Measurements from ENCODE around the gene LRTM2.

Gene LRTM2

DNA sequence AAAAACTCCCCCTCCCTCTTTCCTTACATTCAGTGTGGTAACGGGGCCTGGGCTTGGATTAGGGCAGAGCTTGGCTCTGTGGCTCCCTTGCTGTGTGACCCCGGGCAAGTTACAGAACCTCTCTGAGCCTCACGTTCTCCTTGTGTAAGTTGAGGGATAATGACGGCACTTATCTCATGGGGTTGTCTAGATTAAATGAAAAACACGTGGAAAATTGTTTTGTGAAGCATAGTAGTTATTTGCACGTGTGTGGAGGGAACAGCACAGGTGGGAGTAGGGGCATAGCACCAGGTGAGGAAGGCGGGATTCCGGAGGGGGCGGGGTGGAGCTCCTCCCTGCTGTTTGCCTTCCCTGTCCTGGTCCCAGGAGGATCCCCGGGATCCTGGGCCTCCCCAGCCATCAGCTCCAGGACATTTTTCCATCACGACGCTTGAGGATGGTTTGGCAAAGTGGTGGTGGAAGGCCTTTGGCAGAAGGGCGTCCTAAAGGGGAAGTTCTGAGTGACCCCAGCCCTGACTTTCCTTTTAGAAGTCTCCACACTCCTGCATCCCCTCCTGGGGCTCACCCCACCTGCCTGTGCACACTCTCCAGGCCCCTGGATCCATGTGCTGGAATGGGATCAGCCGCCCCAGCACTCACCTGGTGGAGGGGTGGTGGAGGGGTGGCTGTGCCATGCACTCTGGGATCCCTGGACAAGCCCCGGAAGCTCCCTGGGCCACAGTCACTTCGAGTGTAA is 22.7 kb downstream of the LRTM2 start:
- DNase-seq: no peak

DNA sequence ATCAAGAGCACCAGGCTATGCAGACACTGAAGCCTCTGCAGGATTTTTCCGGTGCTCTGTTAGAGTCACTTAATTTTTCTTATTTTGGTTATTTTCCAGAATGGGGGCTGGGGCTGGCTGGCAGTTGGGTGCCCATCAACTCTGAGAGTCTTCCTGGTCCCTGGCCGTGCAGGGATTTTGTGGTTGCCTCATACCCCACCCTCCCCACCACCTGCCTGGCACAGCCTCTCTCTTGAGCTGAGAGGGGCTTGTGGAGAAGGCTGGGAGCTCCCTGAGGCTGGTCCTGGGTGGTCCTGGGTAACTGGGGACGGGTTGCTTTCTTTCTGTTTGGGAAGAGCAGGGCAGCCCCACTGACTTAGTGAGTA is 23.3 kb downstream of the LRTM2 start:
- DNase-seq: no peak

DNA sequence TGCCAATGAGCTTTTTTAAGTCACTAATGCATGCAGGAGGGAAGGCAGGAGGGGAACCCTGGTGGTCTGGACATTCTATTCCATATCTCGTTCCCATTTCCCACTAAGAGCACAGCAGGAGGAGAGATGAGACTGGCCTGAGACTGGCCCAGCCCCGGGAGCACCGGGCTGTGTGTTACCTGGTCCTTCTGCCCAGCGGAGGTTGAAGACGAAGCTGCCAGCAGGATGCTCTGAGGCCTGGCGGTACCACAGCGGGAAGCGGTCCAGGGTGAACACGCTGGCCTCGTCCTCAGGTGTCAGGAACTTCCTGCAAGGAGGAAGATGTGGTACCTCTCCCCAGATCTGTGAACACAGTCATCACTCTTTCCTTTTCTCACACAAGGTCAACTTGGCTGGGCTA is 23.9 kb downstream of the LRTM2 start:
- DNase-seq: no peak

DNA sequence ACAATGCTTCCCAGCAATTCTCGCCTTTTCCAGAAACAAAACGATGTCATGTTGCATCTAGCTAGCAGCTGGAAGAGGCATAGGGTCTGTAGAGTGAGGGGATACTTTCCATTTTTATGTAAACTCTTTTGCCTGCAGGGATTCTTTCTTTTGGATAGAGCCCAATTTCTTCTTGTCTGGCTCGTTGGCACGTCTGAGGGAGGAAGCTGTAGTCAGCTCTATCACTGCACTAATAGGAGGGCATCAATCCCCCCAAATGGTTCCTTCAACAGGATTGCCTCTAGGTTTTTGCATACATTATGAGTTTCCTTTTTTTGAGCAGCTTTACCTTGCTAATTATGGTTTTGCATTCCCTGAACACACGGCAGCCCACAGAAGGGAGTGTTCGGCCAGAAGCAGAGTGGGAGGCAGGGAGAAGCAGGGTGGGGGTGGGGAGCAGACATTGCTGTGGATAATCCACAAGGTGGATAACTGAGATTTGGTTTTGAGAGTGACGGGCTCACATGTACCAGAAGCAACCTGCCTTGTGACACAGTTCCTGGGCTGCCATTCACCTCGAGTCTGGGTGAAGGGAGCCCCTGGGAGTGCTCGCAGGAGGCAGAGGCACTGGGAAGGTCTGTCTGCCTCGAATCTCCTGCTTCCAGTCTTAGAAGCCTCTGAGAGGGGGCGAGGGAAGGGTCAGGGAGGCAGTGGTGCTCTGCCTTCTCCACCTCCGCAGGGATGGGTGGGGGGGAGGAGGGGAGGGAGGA is 24.5 kb downstream of the LRTM2 start:
- DNase-seq: no peak

DNA sequence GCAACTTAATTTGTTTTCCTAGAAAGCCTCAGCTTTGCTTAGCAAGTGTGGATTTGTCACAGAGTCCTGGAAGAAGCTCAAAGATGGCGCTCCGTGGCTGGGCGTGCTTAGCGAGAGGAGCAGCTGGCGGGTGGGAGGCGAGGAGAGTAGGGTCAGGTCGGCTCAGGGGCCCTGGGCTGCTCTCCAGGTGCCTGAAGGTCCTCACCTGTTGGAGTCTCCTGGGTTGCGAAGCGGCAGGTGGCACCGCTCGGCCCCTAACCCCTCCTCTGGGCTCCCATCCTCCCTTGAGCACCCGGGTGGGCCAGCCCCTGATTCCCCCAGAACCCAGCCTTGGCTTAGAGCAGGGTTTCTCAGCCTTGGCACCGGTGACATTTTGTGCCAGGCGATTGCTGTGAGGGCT is 25.1 kb downstream of the LRTM2 start:
- DNase-seq: no peak

DNA sequence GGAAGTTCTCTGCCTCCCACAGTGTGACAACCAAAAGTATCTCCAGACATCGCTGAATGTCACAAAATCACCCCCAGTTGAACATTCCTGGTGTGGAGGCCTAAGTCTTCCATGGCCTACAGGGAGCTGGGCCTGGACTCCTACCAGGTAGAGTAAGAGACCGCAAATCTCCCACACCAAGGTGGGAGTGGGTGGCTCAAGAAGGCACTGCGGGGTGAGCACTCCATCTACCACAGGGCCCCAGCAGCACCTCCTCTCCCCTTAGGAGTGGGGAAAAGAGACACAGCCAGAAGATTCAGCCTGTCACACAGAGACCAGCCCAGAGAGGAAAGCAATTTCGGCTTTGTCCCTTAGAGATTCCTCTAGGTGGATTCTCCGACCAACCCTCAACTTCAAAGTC is 25.5 kb downstream of the LRTM2 start:
- no peak for DNase-seq

DNA sequence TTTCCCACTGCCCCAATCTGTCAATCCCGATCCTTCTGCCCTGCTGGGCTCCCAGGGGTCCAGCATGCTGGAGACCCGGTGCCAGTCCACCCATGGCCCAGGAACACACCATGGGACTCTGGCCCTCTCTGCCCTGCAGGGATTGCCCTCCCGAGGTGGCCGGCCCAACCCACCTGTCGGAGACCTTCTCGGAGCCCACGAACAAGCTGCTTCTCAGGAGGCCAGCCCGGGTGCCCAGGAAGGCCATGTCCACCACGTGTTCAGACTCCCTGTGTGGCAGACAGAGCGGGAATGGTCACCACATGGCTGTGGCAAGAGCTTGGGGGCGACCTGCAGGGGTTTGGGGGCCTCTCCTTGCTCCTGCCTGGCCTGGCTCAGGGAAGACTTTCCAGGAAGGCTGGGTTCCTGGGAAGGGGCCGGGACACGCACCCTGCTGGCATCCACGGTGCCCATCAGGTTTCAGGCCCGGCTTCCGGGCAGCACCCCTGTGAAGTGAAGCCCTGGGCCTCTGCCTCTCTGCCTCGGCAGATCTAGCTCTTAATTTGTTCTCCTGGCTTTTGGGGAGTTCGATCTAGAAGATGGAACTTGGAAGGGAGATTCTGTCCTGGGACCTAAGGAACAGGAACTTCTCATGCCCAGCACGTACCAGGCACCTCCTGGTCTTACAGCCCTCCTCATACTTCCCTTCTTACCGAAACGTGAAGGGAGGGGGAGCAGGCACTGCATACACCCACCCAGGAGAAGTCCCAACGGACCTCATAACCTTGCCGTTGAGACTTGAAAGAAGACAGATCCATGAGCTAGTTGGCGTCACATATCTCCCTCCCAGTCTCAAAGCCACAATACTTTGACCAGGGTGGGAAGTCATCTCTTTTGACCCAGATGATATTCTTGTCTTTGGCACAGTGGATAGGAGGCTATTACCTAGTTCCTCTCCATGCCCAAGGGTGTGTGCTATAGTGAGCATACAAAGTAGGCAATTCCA is 26.3 kb downstream of the LRTM2 start:
- DNase-seq: no peak

DNA sequence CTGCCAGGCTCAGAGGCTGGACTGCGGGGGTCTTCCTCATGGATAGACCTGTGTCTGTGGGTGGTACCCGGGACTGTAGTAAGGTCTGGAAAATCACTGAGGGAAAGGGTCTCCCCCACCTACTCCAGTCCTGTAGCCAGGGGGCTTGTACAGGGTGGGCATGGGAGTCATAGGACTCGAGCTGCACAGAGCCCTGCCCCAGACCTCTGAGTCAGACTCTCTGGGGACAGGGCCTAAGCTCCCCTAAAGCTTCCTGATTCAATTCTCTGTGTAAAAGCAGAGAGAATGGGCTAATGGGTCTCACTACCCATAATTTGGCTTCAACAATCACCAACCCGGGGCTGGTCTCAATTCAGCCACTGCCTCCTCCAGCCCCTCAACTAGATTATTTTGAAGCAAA is 27.0 kb downstream of the LRTM2 start:
- no peak for DNase-seq

DNA sequence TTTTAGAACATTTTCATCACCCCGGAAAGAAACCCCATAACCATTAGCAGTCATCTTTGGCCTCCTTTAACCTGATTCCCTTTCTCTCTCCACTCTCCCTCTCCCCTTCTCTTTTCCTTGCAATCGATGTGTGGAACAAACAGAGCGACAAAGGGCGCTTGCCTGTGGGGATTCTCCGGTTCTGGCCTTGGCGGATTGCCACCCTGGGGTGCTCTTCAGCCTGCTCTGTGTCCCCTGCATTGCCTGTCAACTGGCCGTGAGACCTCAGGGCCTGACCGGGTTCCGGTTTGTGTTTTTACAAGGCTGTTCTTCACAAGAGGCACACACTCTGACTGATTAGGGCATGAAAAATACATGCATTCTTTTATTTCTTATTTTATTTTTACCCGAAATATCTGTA is 27.8 kb downstream of the LRTM2 start:
- DNase-seq: no peak

DNA sequence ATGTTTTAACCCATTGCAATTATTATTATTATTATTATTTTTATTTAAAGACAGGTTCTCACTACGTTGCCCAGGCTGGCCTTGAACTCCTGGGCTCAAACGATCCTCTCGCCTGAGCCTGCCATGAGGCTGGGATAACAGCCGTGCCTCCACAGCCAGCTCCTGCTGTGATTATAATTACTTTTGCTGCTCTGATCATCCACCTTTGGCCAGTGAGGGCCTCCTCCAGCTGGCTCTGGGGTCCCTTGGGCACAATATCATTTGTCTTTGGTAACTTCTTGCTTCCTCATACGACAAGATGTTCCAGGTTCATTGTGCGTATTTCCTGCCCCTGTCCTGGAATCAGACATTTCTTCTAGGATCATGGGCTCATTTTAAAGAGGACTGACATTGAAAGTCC is 28.4 kb downstream of the LRTM2 start:
- DNase-seq: no peak

DNA sequence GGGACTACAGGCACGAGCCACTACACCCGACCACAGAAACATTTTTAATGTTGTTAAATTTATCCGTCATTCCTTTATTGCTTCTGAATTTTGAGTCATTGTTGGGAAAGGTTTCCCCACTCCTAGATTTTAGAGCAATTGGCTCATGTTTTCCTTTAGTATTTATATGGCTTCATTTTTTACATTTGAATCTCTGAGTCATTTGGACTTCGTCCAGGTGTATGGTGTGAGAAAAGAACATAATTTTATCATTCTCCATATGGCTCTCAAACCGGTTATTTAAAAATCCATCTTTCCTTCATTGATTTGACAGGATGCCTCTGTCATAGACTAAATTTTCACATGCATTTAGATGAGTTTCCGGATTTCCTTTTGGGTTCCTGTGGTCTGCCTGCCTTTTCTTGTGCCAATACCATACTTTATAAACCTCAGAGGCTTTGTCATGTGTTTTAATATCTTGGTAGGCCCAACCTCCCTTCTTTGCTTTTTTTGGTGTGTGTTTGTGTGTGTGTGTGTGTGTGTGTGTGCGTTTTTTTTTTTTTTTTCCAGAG is 30.9 kb downstream of the LRTM2 start:
- DNase-seq: no peak

DNA sequence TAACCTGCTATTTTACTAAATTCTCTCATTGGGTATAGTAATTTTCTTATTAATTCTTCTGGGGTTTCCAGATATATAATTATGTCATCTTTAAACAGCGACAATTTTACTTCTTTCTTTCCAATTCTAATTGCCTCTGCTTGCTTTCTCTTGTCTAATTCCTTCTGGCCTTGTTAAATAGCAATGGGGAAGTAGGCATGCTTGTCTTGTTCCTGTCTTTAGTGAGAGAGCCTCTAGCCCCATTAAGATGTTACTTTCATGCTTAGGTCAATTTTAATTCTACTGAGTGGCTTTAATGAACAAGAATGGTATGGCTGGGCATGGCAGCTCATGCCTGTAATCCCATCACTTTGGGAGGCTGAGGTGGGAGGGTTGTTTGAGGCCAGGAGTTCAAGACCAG is 31.7 kb downstream of the LRTM2 start:
- DNase-seq: peak in 1 of 2 donors; percentile 26

DNA sequence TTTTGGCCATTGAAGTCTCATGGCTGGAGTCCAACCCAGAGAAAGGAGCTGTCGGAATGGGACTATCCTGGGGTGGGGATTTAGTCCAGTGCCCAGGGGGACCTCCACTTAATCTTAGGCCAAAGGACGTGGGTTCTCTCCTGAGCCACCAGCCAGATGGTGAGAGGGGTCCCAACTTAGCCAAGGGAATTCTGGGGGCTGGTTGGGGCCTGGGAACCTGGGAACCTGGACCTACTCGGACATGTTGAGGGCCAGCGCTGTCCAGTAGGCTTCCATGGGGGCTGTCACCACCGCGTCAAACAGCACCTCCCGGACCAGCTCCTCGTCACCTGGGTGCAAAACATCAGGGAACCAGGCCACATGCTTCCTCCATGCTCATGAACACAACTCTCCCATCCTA is 33.4 kb downstream of the LRTM2 start:
- DNase-seq: no peak

DNA sequence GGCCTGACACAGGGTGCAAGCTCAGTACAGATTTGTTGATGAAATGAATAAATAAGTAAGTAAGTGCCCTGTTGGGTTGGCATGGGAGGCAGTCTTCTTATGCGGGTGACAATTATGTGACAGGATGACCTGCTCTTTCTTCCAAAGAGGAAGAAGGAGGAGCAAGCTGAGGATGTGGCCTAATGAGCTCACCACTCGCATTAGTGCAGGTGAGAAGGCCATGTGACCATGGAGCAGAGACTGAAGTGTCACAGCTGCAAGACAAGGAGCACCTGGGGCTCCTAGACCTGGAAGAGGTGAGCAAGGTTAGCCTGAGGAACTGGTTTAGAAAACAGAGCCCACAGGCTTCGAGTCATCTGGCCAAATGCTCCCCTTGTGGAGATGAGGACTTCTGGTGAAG is 34.9 kb downstream of the LRTM2 start:
- DNase-seq: no peak

DNA sequence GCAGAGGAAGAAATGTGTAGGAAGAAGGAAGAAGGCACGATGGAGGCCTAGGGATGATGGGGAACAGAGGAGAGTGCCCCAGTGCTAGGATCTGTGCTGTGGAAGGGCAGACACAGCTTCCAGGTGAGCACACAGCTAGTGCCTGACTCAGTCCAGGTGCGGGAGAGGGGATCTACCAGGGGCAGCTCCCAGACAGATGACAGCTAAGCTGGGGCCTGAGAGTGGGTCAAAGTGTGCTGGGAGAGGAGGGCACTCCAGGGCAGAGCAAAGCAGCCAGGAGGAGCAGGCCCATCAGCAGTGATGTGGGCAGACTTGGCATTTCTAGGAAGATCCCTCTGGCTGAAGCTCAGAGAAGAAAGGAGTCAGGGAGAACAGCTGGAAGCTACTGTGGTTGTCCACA is 36.7 kb downstream of the LRTM2 start:
- no peak for DNase-seq

DNA sequence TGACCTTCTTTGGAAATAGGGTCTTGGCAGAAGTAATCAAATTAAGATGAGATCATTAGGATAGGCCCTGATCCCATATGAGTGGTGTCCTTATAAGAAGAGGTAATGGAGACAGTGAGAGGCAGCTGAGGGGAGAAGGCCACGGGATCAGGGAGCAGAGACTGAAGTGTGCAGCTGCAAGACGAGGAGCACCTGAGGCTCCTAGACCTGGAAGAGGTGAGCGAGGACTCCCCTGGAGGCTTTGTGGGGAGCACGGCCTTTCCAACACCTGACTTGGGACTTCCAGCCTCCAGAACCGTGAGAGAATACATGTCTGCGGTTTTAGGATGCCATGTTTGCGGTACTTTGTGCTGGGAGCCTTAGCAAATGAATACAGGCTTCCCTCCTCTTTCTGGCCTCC is 37.5 kb downstream of the LRTM2 start:
- DNase-seq: no peak

DNA sequence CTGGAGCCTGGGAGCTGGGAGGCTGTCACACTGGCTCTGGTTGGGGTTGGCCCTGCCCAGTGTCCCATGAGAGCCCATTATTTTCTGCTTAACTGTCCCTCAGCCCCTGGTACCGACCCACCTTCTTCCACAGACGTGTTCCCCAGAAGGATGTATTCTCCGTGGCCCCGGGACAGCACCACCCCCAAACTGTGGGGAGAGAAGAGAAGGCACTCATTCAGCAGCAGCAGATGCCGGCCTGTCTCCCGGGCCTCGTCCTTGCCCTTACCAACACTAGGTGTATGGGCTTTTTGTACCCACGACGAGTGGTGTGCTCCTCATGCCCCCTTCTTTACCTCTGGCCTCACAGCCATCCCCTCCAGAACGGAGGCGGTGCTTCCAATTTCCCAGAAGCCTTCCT is 38.1 kb downstream of the LRTM2 start:
- no peak for DNase-seq

DNA sequence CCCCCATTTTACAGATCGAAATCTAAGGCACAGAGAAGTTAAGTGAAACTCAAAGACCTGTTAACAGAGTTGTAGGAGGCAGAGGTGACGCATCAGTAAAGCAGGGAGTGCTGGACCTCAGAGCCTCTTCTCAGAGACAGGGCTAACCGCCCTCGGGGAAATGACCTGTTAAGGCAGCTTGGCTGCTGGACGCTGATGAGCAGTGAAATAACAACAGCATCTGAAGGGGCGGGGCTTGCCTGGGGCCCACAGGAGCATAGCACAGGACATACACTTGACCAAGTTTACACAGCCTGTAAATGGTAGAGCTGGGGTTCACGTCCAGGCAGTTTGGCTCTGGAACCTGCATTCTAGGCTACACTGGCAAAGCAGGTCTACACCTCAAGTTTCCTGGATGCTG is 39.3 kb downstream of the LRTM2 start:
- no peak for DNase-seq

DNA sequence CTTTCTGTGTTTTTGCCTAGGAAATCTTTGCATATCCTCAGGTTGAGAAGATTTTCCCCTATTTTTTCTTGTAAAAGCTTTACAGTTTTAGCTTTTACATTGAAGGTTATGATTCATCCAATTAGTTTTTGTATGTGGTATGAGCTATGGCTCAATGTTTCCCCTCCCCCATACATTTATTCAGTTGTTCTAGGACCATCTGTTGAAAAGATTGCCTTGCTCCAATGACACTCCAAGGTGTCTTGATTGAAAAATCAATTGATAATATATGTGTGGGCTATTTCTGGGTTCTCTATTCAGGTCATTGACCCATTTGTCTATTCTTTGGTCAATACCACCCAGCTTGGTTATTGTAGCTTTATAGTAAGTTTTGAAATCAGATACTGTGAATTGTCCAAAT is 42.6 kb downstream of the LRTM2 start:
- no peak for DNase-seq

DNA sequence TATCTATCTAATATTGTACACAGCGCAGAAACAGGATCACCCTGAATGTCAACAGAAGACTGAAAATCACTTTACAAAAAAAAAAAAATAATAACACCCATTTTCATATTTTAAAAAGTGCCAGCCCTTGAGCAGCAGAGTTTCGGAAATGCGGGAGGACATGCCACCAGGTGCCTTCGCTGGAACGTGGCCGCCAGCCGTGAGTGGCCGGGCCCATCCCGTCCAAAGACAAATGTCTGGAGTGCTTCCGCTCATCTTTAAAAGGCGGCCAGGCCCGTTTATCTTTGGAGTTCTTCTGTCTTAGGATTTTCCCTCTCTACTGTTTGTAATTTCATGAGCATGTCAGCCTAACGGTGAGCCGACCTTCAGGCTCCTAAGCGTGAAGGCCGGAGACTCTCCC is 43.5 kb downstream of the LRTM2 start:
- no peak for DNase-seq

DNA sequence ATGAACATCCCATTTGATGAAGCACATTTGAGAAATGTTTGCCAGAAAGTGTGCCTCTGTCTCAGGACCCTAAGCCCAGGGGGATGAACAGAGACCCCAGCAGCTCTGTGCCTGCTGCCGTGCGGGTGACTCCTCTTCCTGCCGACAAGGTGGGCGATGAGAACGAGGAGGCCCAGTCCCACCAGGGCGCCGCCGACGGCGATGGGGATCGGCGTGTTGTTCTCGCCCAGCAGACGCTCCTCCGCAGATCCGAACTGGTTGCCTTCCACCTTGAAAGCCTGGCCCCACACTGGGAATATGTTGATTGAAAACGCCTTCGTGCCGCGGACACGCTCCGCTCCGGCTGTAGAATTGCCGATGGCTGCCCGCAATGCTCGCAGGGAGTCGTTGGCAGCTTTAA is 44.1 kb downstream of the LRTM2 start:
- no peak for DNase-seq

DNA sequence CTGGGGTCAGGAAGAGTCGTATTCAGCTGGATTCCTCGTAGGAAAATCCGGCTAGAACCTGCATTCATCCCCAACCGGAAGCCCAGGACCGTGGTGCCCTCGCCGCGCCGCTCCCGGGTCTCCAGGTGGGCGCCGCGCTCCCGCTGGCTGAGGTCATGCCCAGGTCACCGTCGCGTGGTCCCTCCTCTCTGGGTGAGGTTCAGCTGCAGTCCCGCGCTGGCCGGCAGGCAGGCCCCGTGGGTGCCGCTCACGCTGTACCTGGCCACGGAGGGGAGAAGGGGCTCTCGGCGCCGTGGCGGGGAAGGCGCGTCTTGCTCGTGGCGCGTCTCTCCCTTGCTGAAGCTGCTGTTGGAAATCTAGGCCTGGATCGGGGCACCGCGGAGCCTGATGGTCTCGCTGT is 44.5 kb downstream of the LRTM2 start:
- DNase-seq: no peak

DNA sequence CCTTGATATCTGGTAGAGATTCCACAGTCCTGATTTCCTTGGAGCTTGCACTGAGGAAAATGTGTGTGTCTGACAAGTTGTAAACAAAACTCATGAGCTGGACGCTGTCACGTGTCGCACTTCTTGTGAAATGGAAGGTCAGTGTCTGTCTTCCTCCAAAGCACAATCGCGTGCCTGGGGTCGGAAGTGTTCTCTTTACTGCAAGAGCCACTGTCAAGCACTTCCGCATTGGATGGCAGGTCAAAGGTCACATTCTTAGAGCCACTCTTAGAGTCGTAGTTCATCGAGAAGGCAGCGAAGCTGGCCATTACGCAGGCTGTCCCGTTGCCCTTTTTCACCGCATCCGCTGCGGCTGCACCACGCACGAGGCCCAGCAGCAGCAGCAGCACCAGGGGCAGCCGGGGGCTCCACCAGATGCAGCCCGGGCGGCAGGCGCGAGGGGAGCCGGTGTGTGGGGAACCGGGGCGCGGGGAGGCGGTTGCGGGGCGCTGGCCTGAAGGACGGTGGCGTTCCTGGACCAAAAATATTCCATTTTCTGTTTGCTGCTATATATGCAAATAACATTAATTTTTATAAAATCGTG is 45.0 kb downstream of the LRTM2 start:
- peak in 1 of 2 donors; percentile 46 for DNase-seq

Data from inflammatory macrophage (primary cell).